Thymus (tissue), 11 donors: ENCODE results near the gene LTB4R. TPM values are rescaled to one million over a fixed set of nuclear protein-coding genes. Genes with fewer than 3 reads are reported as not detected.

Experiments used
- DNase-seq, 9 donors: peaks; one replicate each; pipeline ENCODE4 v3.0.0-alpha.2; 2013; ENCODE audit warnings: low spot score in 9 of 9, low read depth in 6 of 9, missing footprints in 1 of 9
- H3K27ac ChIP-seq, 2 donors: one replicate each; pipeline ENCODE4 v1.5.1; 2013; ENCODE audit warnings: control low read depth in 1 of 2, low read depth in 1 of 2, low read length in 1 of 2, mild to moderate bottlenecking in 1 of 2, moderate library complexity in 1 of 2
- H3K27me3 ChIP-seq, 2 donors: one replicate each; pipeline ENCODE4 v1.5.1; 2013; ENCODE audit warnings: low read length in 1 of 2; ENCODE audit not compliant: control insufficient read depth in 2 of 2, insufficient read depth in 1 of 2
- H3K36me3 ChIP-seq, 2 donors: one replicate each; pipeline ENCODE4 v1.5.1; 2013; ENCODE audit warnings: low read length in 1 of 2, mild to moderate bottlenecking in 1 of 2, moderate library complexity in 1 of 2; ENCODE audit not compliant: control insufficient read depth in 2 of 2, insufficient read depth in 2 of 2
- H3K4me1 ChIP-seq, 2 donors: one replicate each; pipeline ENCODE4 v1.5.1; 2013; ENCODE audit warnings: low read length in 2 of 2; ENCODE audit not compliant: control insufficient read depth in 2 of 2, insufficient read depth in 2 of 2
- H3K4me3 ChIP-seq, 2 donors: one replicate each; pipeline ENCODE4 v1.5.1; 2013; ENCODE audit warnings: low read length in 2 of 2, control low read depth in 1 of 2, mild to moderate bottlenecking in 1 of 2
- H3K9me3 ChIP-seq, 2 donors: one replicate each; pipeline ENCODE4 v1.5.1; 2013; ENCODE audit warnings: low read length in 1 of 2, mild to moderate bottlenecking in 1 of 2; ENCODE audit not compliant: control insufficient read depth in 2 of 2, insufficient read depth in 1 of 2
- WGBS: extraction: QIAGEN DNeasy Blood & Tissue Kit; methylation state at CpG from one replicate; pipeline ENCODE4 v1.1.7; 2013; 5-methylcytosine and 5-hydroxymethylcytosine counted together
- polyA plus RNA-seq: library from polyadenylated mRNA; stranded (reverse); fragments of 200-250 nt; gene quantifications from one replicate; pipeline ENCODE4 v1.2.3, GENCODE V29; 2013
- total RNA-seq: library from RNA; stranded (reverse); fragments of 120-200 nt; gene quantifications from one replicate; pipeline ENCODE4 v1.2.4, GENCODE V29; 2013
- donor health status: healthy.

Gene LTB4R
- total and polyA plus RNA-seq, 2 donors: 4.4 to 73.3 TPM

GRCh38 chr14:24274101-24274543 lies 37.2 kb upstream of the LTB4R start:
- Histone ChIP-seq H3K4me1 (peaks cover 11 to 35% of the 10 kb centered on the region in 2 donors), H3K9me3 (no peaks in the 10 kb centered on the region), H3K36me3 (peaks cover 1 to 3% of the 10 kb centered on the region in 2 donors), H3K27ac (peak overlapping the region; percentile 56 to 62), H3K4me3 (no peak overlapping the region), H3K27me3 (no peaks in the 10 kb centered on the region)
- DNase-seq: peak in 2 of 9 donors; percentile 24 to 52
- WGBS: 91% methylated on average over 3 of the region's 3 CpGs

GRCh38 chr14:24277071-24277470 lies 34.2 kb upstream of the LTB4R start:
- Histone ChIP-seq H3K27ac (no peak overlapping the region), H3K4me1 (peaks cover under 1 to 30% of the 10 kb centered on the region in 2 donors), H3K4me3 (no peak overlapping the region), H3K36me3 (no peaks in the 10 kb centered on the region), H3K9me3 (no peaks in the 10 kb centered on the region), H3K27me3 (no peaks in the 10 kb centered on the region)
- WGBS: 97% methylated on average over 6 of the region's 6 CpGs
- DNase-seq: no peak

DNA sequence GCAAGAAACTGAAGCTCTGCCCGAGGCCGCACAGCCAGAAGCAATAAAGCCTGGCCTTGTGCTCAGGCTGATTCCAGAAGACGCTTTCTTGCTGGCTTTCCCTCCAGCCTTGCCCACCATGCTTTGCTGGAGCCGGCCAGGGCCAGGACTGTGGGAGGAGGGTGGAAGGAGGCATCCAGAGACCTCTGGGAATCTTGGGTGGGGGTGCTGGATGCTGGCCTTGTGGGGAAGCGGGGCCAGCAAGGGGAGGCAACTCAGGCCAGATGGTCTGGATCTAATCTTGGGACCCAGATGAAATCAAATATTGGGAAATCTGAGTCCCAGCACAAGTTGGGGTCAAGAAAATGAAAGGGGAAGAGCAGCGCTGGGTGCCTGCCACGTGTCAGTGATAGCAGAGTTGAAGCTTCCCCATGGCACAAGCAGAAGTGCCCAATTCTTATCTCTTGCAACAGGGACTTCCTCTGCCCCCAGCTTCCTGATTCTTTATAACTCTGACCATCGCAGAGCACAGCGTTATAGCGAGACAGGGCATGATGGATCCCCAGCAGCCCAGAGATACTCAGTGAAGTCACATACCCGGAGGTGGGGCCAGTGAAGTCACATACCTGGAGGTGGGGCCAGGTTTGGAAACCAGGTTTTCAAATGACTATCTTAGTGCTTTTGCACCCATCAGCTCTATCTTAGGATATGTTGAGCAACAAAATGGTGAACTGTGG lies 33.5 kb upstream of the LTB4R start:
- no peaks in the 10 kb centered on the region for H3K36me3 ChIP-seq
- peaks cover 0 to 26% of the 10 kb centered on the region in 2 donors for H3K4me1 ChIP-seq
- H3K4me3 ChIP-seq: no peak overlapping the region
- no peaks in the 10 kb centered on the region for H3K27me3 ChIP-seq
- 68% methylated on average over 11 of the region's 11 CpGs for WGBS
- no peaks in the 10 kb centered on the region for H3K9me3 ChIP-seq
- DNase-seq: no peak
- no peak overlapping the region for H3K27ac ChIP-seq

DNA sequence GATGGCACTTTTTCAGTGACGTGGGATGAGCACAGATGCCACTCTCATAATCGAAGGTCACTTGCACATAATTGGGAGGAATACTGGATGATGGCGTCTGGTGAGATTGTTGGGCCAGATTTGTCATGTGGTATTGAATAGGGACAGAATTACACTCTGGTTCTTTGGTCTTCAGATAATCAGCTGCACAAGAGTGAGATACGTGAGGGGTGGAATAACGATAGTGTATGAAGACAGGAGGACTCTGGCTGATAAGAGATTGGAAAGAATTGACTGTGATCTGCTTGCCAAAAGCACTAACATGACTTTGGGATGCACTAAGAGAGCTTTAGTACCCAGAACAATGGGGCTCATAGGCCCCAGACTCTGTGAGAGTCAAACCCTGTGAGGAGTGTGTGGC lies 32.9 kb upstream of the LTB4R start:
- Histone ChIP-seq H3K9me3 (no peaks in the 10 kb centered on the region), H3K36me3 (no peaks in the 10 kb centered on the region), H3K4me1 (peaks cover 0 to 26% of the 10 kb centered on the region in 2 donors), H3K4me3 (no peak overlapping the region), H3K27me3 (no peaks in the 10 kb centered on the region), H3K27ac (no peak overlapping the region)
- 98% methylated on average over 5 of the region's 5 CpGs for WGBS
- DNase-seq: no peak

DNA sequence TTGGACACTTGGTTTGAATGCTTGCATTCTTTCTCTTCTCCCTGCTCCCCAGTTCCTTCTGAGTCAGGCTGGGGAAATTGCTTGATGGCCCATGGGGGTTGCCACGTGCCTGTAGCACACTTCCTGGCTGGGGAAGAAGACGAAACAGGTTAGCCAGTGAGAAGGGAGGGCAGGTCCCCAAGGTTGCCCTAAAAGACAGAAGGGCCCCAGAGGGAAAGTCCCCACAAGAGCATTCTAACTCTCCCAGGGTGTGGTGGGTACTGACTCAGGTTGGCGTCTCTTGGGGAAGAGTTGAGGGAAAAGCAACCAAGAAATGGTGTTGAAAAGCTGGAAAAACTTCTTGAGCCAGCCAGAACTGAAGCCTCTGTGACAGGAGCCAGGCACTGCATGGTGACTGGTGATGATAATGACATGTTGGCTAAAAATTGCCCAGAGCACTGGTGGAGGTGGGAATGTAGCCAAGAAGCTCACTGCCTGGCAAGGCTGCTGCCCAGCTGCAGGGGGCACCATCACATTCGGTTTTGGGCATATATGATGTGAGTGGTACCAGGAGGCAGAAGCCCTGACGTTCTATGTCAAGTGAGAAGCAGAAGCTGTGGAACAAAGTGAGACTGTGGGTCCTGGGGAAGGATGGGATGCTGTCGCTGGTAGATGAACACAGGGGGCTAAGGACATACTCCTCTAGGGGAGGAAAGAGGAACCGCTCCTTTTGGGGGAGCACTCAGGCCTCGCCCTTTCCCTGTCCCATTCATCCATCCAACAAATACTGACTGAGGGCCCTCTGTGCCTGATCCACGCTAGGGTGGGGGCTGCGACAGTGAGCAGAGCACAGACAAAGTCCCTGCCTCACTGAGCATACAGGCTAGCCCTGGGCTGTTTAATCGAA lies 31.8 kb upstream of the LTB4R start:
- no peaks in the 10 kb centered on the region for H3K36me3 ChIP-seq
- peaks cover 0 to 17% of the 10 kb centered on the region in 2 donors for H3K4me1 ChIP-seq
- H3K27ac ChIP-seq: no peak overlapping the region
- no peaks in the 10 kb centered on the region for H3K27me3 ChIP-seq
- no peaks in the 10 kb centered on the region for H3K9me3 ChIP-seq
- WGBS: 76% methylated on average over 11 of the region's 11 CpGs
- peak in 1 of 9 donors; percentile 35 for DNase-seq
- no peak overlapping the region for H3K4me3 ChIP-seq

DNA sequence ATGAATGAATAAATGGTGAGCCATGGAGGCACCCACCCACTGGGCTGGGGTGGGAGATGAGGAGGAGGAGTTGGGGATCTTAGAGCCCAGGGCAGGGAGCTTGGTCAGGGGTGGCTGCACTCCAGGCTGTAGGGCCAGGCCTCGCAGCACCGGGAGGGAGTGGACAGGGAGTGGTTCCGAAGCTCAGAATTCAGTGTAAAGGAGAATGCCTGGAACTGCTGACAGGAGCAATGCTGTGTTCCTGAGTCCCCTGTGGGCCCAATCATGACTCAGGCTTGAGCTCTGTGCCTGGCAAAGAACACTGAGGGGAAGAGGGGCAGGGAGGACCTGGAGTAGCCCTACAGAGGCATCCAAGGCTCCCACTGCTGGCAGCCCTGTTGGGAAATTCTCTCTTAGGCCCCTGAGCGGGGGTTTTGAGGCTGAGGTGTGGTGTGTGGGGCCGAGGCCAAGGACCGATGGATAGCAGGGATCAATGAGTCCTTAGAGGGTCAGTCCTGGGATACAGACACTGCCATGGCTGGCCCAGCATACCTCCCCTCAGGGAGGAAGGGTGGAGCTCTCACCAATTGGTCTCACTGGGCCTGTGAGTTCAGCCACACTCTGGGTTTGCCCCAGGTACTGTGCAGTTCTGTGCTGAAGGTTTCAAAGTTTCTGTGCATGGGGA lies 30.4 kb upstream of the LTB4R start:
- no peaks in the 10 kb centered on the region for H3K27me3 ChIP-seq
- H3K9me3 ChIP-seq: no peaks in the 10 kb centered on the region
- no peak for DNase-seq
- no peak overlapping the region for H3K4me3 ChIP-seq
- WGBS: 98% methylated on average over 6 of the region's 6 CpGs
- no peak overlapping the region for H3K27ac ChIP-seq
- peaks cover 0 to 17% of the 10 kb centered on the region in 2 donors for H3K4me1 ChIP-seq
- no peaks in the 10 kb centered on the region for H3K36me3 ChIP-seq

DNA sequence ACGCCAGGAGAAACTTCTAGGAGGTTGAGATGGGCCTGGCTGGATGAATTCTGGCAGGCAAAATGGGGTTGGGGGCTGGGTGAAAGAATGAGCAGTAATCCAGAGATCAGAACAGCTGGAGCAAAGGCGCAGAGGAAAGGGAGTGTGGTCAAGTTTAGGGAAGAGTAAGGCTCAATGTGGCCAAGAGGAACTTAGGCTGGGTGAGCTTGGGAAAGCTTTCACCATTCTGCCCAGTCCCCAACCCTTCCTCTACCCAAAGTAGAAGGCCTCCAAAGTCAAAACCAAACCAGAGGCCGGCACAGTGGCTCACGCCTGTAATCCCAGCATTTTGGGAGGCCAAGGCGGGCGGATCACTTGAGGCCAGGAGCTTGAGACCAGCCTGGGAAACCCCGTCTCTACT lies 29.7 kb upstream of the LTB4R start:
- DNase-seq: no peak
- Histone ChIP-seq H3K4me1 (peaks cover 0 to 17% of the 10 kb centered on the region in 2 donors), H3K27ac (no peak overlapping the region), H3K36me3 (no peaks in the 10 kb centered on the region), H3K9me3 (no peaks in the 10 kb centered on the region), H3K27me3 (no peaks in the 10 kb centered on the region), H3K4me3 (no peak overlapping the region)
- 97% methylated on average over 7 of the region's 7 CpGs for WGBS

DNA sequence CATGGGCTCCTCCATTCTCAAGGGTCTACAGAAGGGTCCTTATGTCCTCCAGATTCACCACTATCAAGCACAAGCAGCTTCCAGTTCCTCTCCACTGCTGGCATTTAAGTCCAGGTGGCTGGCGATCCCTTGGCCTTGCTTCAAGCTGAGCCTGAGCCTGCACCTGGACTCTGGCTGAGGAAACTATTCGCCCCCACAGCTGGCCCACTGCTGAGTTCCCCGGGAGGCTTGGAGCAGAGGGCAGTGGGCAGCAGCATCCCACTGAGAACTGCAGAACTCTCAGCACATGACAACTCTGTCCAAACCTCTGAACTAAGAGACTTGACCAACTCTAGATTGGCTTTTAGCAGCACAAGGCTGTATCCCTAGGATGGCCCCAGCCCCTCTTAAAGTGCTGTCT lies 28.6 kb upstream of the LTB4R start:
- no peak for DNase-seq
- Histone ChIP-seq H3K9me3 (no peaks in the 10 kb centered on the region), H3K4me3 (no peak overlapping the region), H3K27ac (no peak overlapping the region), H3K36me3 (no peaks in the 10 kb centered on the region), H3K27me3 (no peaks in the 10 kb centered on the region), H3K4me1 (peaks cover 0 to 14% of the 10 kb centered on the region in 2 donors)
- WGBS: 93% methylated on average over 3 of the region's 3 CpGs
